Muscle layer of duodenum (tissue), 2 donors: ENCODE results near the gene TXNL4A.

Experiments
- H3K27ac ChIP-seq: one replicate; pipeline ENCODE4 v1.7.0; 2013; ENCODE audit warnings: mild to moderate bottlenecking, low read length
- H3K27me3 ChIP-seq: one replicate; pipeline ENCODE4 v1.7.0; 2013; ENCODE audit warnings: low read depth, mild to moderate bottlenecking, control low read depth, low read length
- H3K36me3 ChIP-seq, 2 donors: one replicate each; pipeline ENCODE4 v1.7.0; 2013; ENCODE audit warnings: low read length in 2 of 2, control low read depth in 1 of 2, mild to moderate bottlenecking in 1 of 2; ENCODE audit not compliant: insufficient read depth in 2 of 2, control insufficient read depth in 1 of 2
- H3K4me1 ChIP-seq, 2 donors: one replicate each; pipeline ENCODE4 v1.7.0; 2013; ENCODE audit warnings: low read length in 2 of 2, mild to moderate bottlenecking in 2 of 2, control low read depth in 1 of 2, moderate library complexity in 1 of 2; ENCODE audit not compliant: insufficient read depth in 2 of 2, control insufficient read depth in 1 of 2
- H3K4me3 ChIP-seq, 2 donors: one replicate each; pipeline ENCODE4 v1.7.0; 2013; ENCODE audit warnings: low read length in 2 of 2, low read depth in 1 of 2, mild to moderate bottlenecking in 1 of 2
- H3K9me3 ChIP-seq, 2 donors: one replicate each; pipeline ENCODE4 v1.7.0; 2013; ENCODE audit warnings: low read length in 2 of 2, control low read depth in 1 of 2, mild to moderate bottlenecking in 1 of 2; ENCODE audit not compliant: control insufficient read depth in 1 of 2
- donor health status: healthy.

Gene TXNL4A

GRCh38 chr18:79939096-79939495 is 49.3 kb downstream of the TXNL4A start:
- H3K36me3 ChIP-seq, result peaks cover 23 to 56% of the 10 kb centered on the region in 2 donors
- H3K27ac ChIP-seq, result no peak overlapping the region

DNA sequence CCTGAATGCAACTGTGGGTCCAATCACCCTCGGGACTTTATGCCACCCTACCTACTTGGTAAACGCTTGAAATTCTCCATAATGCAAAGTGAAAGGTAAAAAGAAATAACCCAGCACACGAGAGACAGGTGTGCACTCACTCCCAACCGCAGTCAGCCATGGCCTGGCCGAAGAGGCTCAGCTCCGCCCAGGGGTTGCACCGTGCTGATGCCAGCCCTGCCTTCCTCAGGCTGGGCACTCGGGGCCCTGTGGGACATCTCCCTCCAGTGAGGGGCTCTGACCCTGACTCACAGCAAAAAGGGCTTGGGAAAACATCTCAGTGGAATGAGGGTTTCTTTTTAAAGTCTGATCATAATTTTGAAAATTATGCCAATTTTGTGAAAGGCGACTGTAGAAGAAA is 50.2 kb downstream of the TXNL4A start:
- Histone ChIP-seq H3K4me3 (no peak overlapping the region), H3K27ac (no peak overlapping the region), H3K9me3 (peaks cover under 1 to 6% of the 10 kb centered on the region in 2 donors), H3K36me3 (peaks cover 22 to 57% of the 10 kb centered on the region in 2 donors), H3K27me3 (no peaks in the 10 kb centered on the region), H3K4me1 (no peaks in the 10 kb centered on the region)

More at GRCh38 chr18:79939096-79939495, 49.3 kb downstream of the TXNL4A start:
- H3K4me1 ChIP-seq, result peaks cover 0 to 2% of the 10 kb centered on the region in 2 donors
- peaks cover 0 to 3% of the 10 kb centered on the region in 2 donors for H3K9me3 ChIP-seq
- H3K27me3 ChIP-seq, result no peaks in the 10 kb centered on the region
- no peak overlapping the region for H3K4me3 ChIP-seq

DNA sequence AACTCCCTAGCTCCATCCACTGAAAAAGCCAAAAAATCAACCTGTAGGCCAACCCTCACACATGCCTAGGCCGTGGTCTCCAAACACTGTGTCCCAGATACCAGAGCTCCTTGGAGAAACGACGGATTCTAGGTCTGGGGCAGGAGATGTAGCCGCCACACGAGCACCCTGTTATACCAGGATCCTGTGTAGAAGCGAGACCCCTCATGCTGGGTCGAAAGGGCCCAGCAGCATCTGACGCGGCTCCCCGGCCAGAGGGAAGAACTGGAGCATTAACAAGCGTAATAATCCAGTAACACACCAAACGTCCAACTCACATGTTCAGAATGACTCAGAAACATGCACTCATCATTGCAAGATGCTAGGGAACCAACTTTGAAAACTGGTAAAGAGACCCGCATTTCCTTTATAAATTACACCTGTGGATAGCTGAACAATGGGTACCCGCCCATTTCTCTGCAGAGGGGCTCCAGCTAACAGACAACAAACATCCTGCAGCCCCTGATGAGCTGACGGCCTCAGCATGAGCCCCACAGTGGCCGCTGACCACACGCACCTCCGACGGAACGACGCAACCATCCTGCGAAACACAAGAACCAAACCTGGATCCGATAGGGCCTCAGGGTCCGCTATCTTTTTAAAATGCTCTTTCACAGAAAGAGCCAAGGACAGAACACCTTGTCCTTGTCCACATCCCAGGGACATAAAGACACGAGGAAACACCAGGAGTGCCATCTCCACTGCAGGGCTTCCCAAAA is 51.1 kb downstream of the TXNL4A start:
- peaks cover 13 to 56% of the 10 kb centered on the region in 2 donors for H3K36me3 ChIP-seq
- no peak overlapping the region for H3K27ac ChIP-seq
- H3K27me3 ChIP-seq, result no peaks in the 10 kb centered on the region
- no peaks in the 10 kb centered on the region for H3K4me1 ChIP-seq
- H3K9me3 ChIP-seq, result peaks cover 9 to 13% of the 10 kb centered on the region in 2 donors
- no peak overlapping the region for H3K4me3 ChIP-seq

GRCh38 chr18:79936641-79937040 is 51.7 kb downstream of the TXNL4A start:
- H3K4me1 ChIP-seq, result no peaks in the 10 kb centered on the region
- H3K27ac ChIP-seq, result no peak overlapping the region

DNA sequence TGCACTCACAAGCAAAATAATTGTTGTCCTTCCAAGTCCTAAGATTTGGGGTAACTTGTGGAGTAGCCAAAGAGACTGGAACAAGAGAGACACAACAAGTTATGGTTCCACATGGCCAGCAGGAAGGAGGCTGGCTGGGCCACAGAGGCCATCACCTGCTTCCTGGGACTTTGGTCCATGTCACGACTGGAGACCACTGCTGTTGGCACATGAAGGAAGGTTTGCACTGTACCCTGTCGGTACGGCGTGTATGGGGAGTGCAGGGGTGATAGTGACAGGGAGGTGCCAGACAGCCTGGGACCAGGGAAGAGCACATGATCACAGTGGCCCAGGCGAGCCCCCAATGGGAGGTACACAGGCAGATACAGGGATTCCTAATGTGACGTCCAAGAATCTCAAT is 52.4 kb downstream of the TXNL4A start:
- Histone ChIP-seq H3K27me3 (no peaks in the 10 kb centered on the region), H3K4me1 (no peaks in the 10 kb centered on the region), H3K27ac (no peak overlapping the region), H3K36me3 (peaks cover 3 to 45% of the 10 kb centered on the region in 2 donors), H3K4me3 (no peak overlapping the region), H3K9me3 (peaks cover 13% of the 10 kb centered on the region in 2 donors)

More at GRCh38 chr18:79936641-79937040, 51.7 kb downstream of the TXNL4A start:
- no peaks in the 10 kb centered on the region for H3K27me3 ChIP-seq
- peaks cover 7 to 50% of the 10 kb centered on the region in 2 donors for H3K36me3 ChIP-seq
- no peak overlapping the region for H3K4me3 ChIP-seq
- peaks cover 9 to 13% of the 10 kb centered on the region in 2 donors for H3K9me3 ChIP-seq

- Histone ChIP-seq H3K27me3 (no peaks in the 10 kb centered on the region), H3K9me3 (peaks cover 13 to 15% of the 10 kb centered on the region in 2 donors), H3K4me1 (no peaks in the 10 kb centered on the region), H3K4me3 (no peak overlapping the region), H3K27ac (no peak overlapping the region), H3K36me3 (peaks cover 3 to 41% of the 10 kb centered on the region in 2 donors)
Observed at GRCh38 chr18:79935499-79935898, 52.9 kb downstream of the TXNL4A start.

DNA sequence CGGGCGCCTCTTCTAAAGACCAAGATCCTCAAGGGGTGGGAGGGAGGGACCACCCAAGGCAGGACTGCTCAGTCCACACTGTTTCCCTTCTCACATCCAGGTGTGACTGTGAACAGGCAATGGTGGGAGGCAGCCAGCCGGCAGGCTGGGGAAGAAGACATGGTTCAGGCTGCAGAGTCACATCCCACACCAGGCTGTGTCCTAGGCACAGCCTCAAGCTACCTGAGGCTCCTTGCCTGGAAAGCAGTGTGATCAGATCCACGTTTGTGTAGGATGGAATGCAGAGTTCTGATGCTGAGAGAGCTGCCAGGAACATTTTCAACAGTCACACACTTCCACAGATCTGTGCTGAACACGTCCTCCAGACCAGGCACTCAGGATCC is 53.3 kb downstream of the TXNL4A start:
- Histone ChIP-seq H3K27me3 (no peaks in the 10 kb centered on the region), H3K36me3 (peaks cover 3 to 40% of the 10 kb centered on the region in 2 donors), H3K4me3 (no peak overlapping the region), H3K27ac (no peak overlapping the region), H3K9me3 (peaks cover 13 to 18% of the 10 kb centered on the region in 2 donors), H3K4me1 (no peaks in the 10 kb centered on the region)

GRCh38 chr18:79934311-79935097 is 53.9 kb downstream of the TXNL4A start:
- H3K27ac ChIP-seq, result no peak overlapping the region
- no peak overlapping the region for H3K4me3 ChIP-seq
- no peaks in the 10 kb centered on the region for H3K27me3 ChIP-seq
- no peaks in the 10 kb centered on the region for H3K4me1 ChIP-seq
- H3K36me3 ChIP-seq, result peaks cover 8 to 45% of the 10 kb centered on the region in 2 donors
- peaks cover 16 to 24% of the 10 kb centered on the region in 2 donors for H3K9me3 ChIP-seq

DNA sequence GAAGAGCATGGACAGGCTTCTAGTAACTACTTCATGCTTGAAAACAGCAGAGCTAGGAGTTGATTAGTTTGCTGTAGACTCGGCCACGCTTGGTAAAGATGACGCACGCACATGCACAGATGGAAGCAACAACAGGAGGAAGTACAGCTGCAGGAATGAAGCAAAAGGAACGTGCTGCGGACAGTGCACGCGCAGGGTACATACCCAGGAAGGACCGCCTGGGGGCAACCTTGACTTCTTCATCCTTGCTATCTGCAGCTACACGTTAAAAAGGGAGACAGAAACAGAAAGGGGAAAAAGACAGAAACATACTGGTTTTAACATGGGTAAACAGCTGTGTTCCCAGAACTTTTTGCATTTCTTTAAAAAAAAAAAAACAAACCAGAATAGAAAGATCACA is 54.6 kb downstream of the TXNL4A start:
- peaks cover 23 to 31% of the 10 kb centered on the region in 2 donors for H3K9me3 ChIP-seq
- H3K4me3 ChIP-seq, result no peak overlapping the region
- H3K4me1 ChIP-seq, result no peaks in the 10 kb centered on the region
- no peaks in the 10 kb centered on the region for H3K27me3 ChIP-seq
- no peak overlapping the region for H3K27ac ChIP-seq
- peaks cover 14 to 52% of the 10 kb centered on the region in 2 donors for H3K36me3 ChIP-seq

GRCh38 chr18:79932907-79933306 is 55.5 kb downstream of the TXNL4A start:
- Histone ChIP-seq H3K27me3 (no peaks in the 10 kb centered on the region), H3K36me3 (peaks cover 18 to 57% of the 10 kb centered on the region in 2 donors), H3K9me3 (peaks cover 25 to 33% of the 10 kb centered on the region in 2 donors), H3K4me1 (no peaks in the 10 kb centered on the region), H3K27ac (no peak overlapping the region), H3K4me3 (no peak overlapping the region)

- Histone ChIP-seq H3K36me3 (peaks cover 18 to 59% of the 10 kb centered on the region in 2 donors), H3K27me3 (no peaks in the 10 kb centered on the region), H3K4me3 (no peak overlapping the region), H3K9me3 (peaks cover 25 to 33% of the 10 kb centered on the region in 2 donors), H3K27ac (no peak overlapping the region), H3K4me1 (no peaks in the 10 kb centered on the region)
Observed at GRCh38 chr18:79931475-79931874, 56.9 kb downstream of the TXNL4A start.
